H1 (cell line): ENCODE measurements around the gene CYTL1. TPM values are rescaled to one million over a fixed set of nuclear protein-coding genes. Genes with fewer than 3 reads are reported as not detected.

Experiments used
- CTCF ChIA-PET: fragments of 300-600 bp; sonication (Branson Sonifier 250); formaldehyde crosslinking; loops from one replicate; lab custom pipeline; 2021; ENCODE audit not compliant: partially characterized antibody; lab: Charles Lee
- POLR2A ChIA-PET: fragments of 300-600 bp; sonication (Branson Sonifier 250); formaldehyde crosslinking; loops from one replicate; lab custom pipeline; 2021; ENCODE audit warnings: inconsistent platforms; ENCODE audit not compliant: partially characterized antibody; lab: Charles Lee
- DNase-seq, 2 experiments: peaks; one replicate each; pipeline versions ENCODE4 v3.0.0 to v3.0.0-alpha.2; 2010 to 2022; ENCODE audit warnings: low spot score in 2 of 2, low read depth in 1 of 2, mixed read lengths in 1 of 2
- FAIRE-seq: peaks from 2 replicates; lab custom pipeline; 2011; peaks lifted over from hg19 to GRCh38; lab: Jason Lieb, UNC
- H2AFZ ChIP-seq: 2 replicates; pipeline ENCODE4 v1.8.1; 2012; ENCODE audit warnings: low read length, inconsistent platforms
- H2AK5ac ChIP-seq: 2 replicates; pipeline ENCODE4 v1.6.1; 2013; ENCODE audit warnings: low read depth, low read length
- H2BK120ac ChIP-seq: replicated peaks from 2 replicates; pipeline ENCODE3; 2013; ENCODE audit warnings: low read depth, low read length, inconsistent platforms
- H2BK12ac ChIP-seq: 2 replicates; pipeline ENCODE4 v1.6.1; 2013; ENCODE audit warnings: low read depth, low read length
- H2BK15ac ChIP-seq: 2 replicates; pipeline ENCODE4 v1.6.1; 2013; ENCODE audit warnings: low read length
- H2BK20ac ChIP-seq: 2 replicates; pipeline ENCODE4 v1.6.1; 2013; ENCODE audit warnings: low read length
- H2BK5ac ChIP-seq: 2 replicates; pipeline ENCODE4 v1.6.1; 2013; ENCODE audit warnings: low read depth, low read length
- H3K14ac ChIP-seq: 2 replicates; pipeline ENCODE4 v1.6.1; 2013; ENCODE audit warnings: inconsistent platforms; ENCODE audit not compliant: insufficient read length
- H3K18ac ChIP-seq: 2 replicates; pipeline ENCODE4 v1.6.1; 2013; ENCODE audit warnings: low read length; ENCODE audit errors: extremely low read depth
- H3K23ac ChIP-seq: 2 replicates; pipeline ENCODE4 v1.6.1; 2013; ENCODE audit warnings: inconsistent platforms; ENCODE audit not compliant: insufficient read length
- H3K23me2 ChIP-seq: 2 replicates; pipeline ENCODE4 v1.6.1; 2013; ENCODE audit warnings: low read depth, low read length
- H3K27ac ChIP-seq: 2 replicates; pipeline ENCODE4 v1.6.1; 2011; ENCODE audit warnings: low read depth, low read length, inconsistent platforms
- H3K27me3 ChIP-seq, 4 experiments: replicated peaks in 1 of 4; 1 replicate in 1 of 4; 2 replicates in 3 of 4; pipeline versions ENCODE4 v1.6.1 to v1.8.1; 2011 to 2013; ENCODE audit warnings: low read length in 3 of 4, mild to moderate bottlenecking in 3 of 4, inconsistent platforms in 2 of 4, mixed read lengths in 2 of 4, moderate library complexity in 1 of 4; ENCODE audit not compliant: control insufficient read depth in 3 of 4, insufficient read depth in 3 of 4; ENCODE audit errors: extremely low read depth in 1 of 4
- H3K36me3 ChIP-seq, 4 experiments: 2 replicates each; pipeline versions ENCODE4 v1.6.1 to v1.8.1; 2011 to 2013; ENCODE audit warnings: mild to moderate bottlenecking in 4 of 4, low read length in 3 of 4, moderate library complexity in 2 of 4, control low read depth in 1 of 4, inconsistent platforms in 1 of 4; ENCODE audit not compliant: insufficient read depth in 4 of 4, control insufficient read depth in 2 of 4
- H3K4ac ChIP-seq: replicated peaks from 2 replicates; pipeline ENCODE3; 2013; ENCODE audit warnings: low read length, low read depth, mixed read lengths, inconsistent platforms; ENCODE audit not compliant: insufficient read length
- H3K4me1 ChIP-seq, 4 experiments: replicated peaks in 1 of 4; 1 replicate in 1 of 4; 2 replicates in 3 of 4; pipeline versions ENCODE4 v1.6.1 to v1.8.1; 2011 to 2013; ENCODE audit warnings: low read length in 3 of 4, inconsistent platforms in 2 of 4, mixed read lengths in 1 of 4; ENCODE audit not compliant: insufficient read depth in 4 of 4, control insufficient read depth in 3 of 4
- H3K4me2 ChIP-seq, 2 experiments: 2 replicates each; pipeline versions ENCODE4 v1.6.1 to v1.8.1; 2011 to 2013; ENCODE audit warnings: low read depth in 2 of 2, low read length in 2 of 2, control low read depth in 1 of 2, inconsistent platforms in 1 of 2, mild to moderate bottlenecking in 1 of 2; ENCODE audit not compliant: insufficient read depth in 1 of 2
- H3K4me3 ChIP-seq, 4 experiments: fragments of 200-600, 300-600 bp in 1 of 4; sonication (generic), shearing (Covaris generic), sonication (Bioruptor Twin) in 1 of 4; 2 replicates each; pipeline versions ENCODE4 v1.5.1 to v1.8.1; 2011 to 2016; ENCODE audit warnings: low read length in 4 of 4, low read depth in 3 of 4, control low read depth in 2 of 4, inconsistent platforms in 2 of 4, mild to moderate bottlenecking in 2 of 4, mixed read lengths in 1 of 4, moderate library complexity in 1 of 4; ENCODE audit not compliant: insufficient read depth in 2 of 4; ENCODE audit errors: extremely low read depth in 1 of 4
- H3K56ac ChIP-seq: replicated peaks from 2 replicates; pipeline ENCODE3; 2013; ENCODE audit warnings: low read depth, mild to moderate bottlenecking, mixed read lengths, low read length, inconsistent platforms; ENCODE audit not compliant: insufficient read length
- H3K79me1 ChIP-seq: 2 replicates; pipeline ENCODE4 v1.6.1; 2013; ENCODE audit warnings: low read depth, low read length, control low read depth
- H3K79me2 ChIP-seq, 2 experiments: 2 replicates each; pipeline versions ENCODE4 v1.6.1 to v1.8.1; 2012 to 2013; ENCODE audit warnings: low read length in 2 of 2, mild to moderate bottlenecking in 2 of 2, inconsistent platforms in 1 of 2; ENCODE audit not compliant: insufficient read depth in 2 of 2, control insufficient read depth in 1 of 2
- H3K9ac ChIP-seq, 4 experiments: replicated peaks in 1 of 4; 1 replicate in 1 of 4; 2 replicates in 3 of 4; pipeline versions ENCODE4 v1.6.1 to v1.8.1; 2011 to 2013; ENCODE audit warnings: low read depth in 3 of 4, low read length in 3 of 4, control low read depth in 2 of 4, mild to moderate bottlenecking in 2 of 4, moderate library complexity in 2 of 4, inconsistent platforms in 1 of 4; ENCODE audit errors: extremely low read depth in 1 of 4
- H3K9me3 ChIP-seq, 2 experiments: 2 replicates each; pipeline versions ENCODE4 v1.6.1 to v1.8.1; 2012 to 2013; ENCODE audit warnings: mild to moderate bottlenecking in 2 of 2, moderate library complexity in 2 of 2, control low read depth in 1 of 2, inconsistent platforms in 1 of 2, low read depth in 1 of 2, low read length in 1 of 2, mixed read lengths in 1 of 2; ENCODE audit not compliant: insufficient read depth in 2 of 2
- H4K20me1 ChIP-seq, 2 experiments: replicated peaks in 1 of 2; 2 replicates each; pipeline versions ENCODE3 to v1.8.1; 2011 to 2013; ENCODE audit warnings: inconsistent platforms in 2 of 2, low read length in 2 of 2, mild to moderate bottlenecking in 1 of 2; ENCODE audit not compliant: insufficient read depth in 2 of 2, control insufficient read depth in 1 of 2
- H4K5ac ChIP-seq: 2 replicates; pipeline ENCODE4 v1.6.1; 2013; ENCODE audit warnings: low read length, low read depth, mixed read lengths, inconsistent platforms; ENCODE audit not compliant: insufficient read length
- H4K8ac ChIP-seq: 2 replicates; pipeline ENCODE4 v1.8.0; 2013; ENCODE audit warnings: mild to moderate bottlenecking, moderate library complexity, low read length, inconsistent platforms; ENCODE audit not compliant: insufficient read depth; ENCODE audit errors: extremely low read depth
- H4K91ac ChIP-seq: replicated peaks from 2 replicates; pipeline ENCODE3; 2013; ENCODE audit warnings: low read length, mixed read lengths, inconsistent platforms; ENCODE audit not compliant: insufficient read length
- BACH1 ChIP-seq: IDR thresholded peaks from 2 replicates; pipeline ENCODE4 v1.6.1; 2012; ENCODE audit warnings: low read length, improper control_type of control experiment
- CBX8 ChIP-seq: fragments of 300-800, 300-1000 bp; sonication (generic); IDR thresholded peaks from 2 replicates; pipeline ENCODE4 v1.7.1; 2016; ENCODE audit warnings: low read depth, low read length, borderline replicate concordance
- E2F6 ChIP-seq: IDR thresholded peaks from 2 replicates; pipeline ENCODE4 v1.6.1; 2012; ENCODE audit warnings: inconsistent platforms
- EZH2 ChIP-seq: fragments of 200-600 bp; sonication (generic); IDR thresholded peaks from 2 replicates; pipeline ENCODE4 v1.7.1; 2012; ENCODE audit warnings: low read depth, mild to moderate bottlenecking, moderate library complexity, low read length, inconsistent platforms; ENCODE audit not compliant: severe bottlenecking
- MAX ChIP-seq: IDR thresholded peaks from 2 replicates; pipeline ENCODE4 v1.6.1; 2012; ENCODE audit warnings: inconsistent platforms
- NRF1 ChIP-seq: IDR thresholded peaks from 2 replicates; pipeline ENCODE4 v1.6.1; 2011; ENCODE audit warnings: mild to moderate bottlenecking, low read depth, low read length, improper control_type of control experiment
- RBBP5 ChIP-seq: IDR thresholded peaks from 2 replicates; pipeline ENCODE4 v1.7.1; 2012; ENCODE audit warnings: low read depth, mild to moderate bottlenecking, inconsistent platforms, low read length, moderate library complexity, borderline replicate concordance
- SIN3A ChIP-seq, 2 experiments: IDR thresholded peaks in 1 of 2; conservative IDR thresholded peaks in 1 of 2; 2 replicates each; pipeline ENCODE4 v1.6.1; 2011 to 2012; ENCODE audit warnings: low read length in 2 of 2, improper control_type of control experiment in 1 of 2, low read depth in 1 of 2, mild to moderate bottlenecking in 1 of 2
- SIX5 ChIP-seq: IDR thresholded peaks from 2 replicates; pipeline ENCODE4 v1.6.1; 2011; ENCODE audit warnings: mild to moderate bottlenecking, low read depth, low read length
- SP1 ChIP-seq: IDR thresholded peaks from 2 replicates; pipeline ENCODE4 v1.6.1; 2011; ENCODE audit warnings: low read depth, low read length
- SP4 ChIP-seq: IDR thresholded peaks from 2 replicates; pipeline ENCODE4 v1.6.1; 2012; ENCODE audit warnings: low read length, inconsistent platforms
- SUZ12 ChIP-seq: fragments of 200-600 bp; sonication (generic); IDR thresholded peaks from 2 replicates; pipeline ENCODE4 v1.6.1; 2012; ENCODE audit warnings: mild to moderate bottlenecking, inconsistent platforms, low read length, moderate library complexity, mixed read lengths
- TBP ChIP-seq: IDR thresholded peaks from 2 replicates; pipeline ENCODE4 v1.6.1; 2011; ENCODE audit warnings: low read depth, low read length, improper control_type of control experiment
- YY1 ChIP-seq: IDR thresholded peaks from 2 replicates; pipeline ENCODE4 v1.6.1; 2011; ENCODE audit warnings: low read depth, mild to moderate bottlenecking, low read length
- WGBS, 2 experiments: shearing (Covaris generic) in 1 of 2; methylation state at CpG; one replicate each; pipeline versions ENCODE4 v1.1.6 to v1.1.7; 2013 to 2015; ENCODE audit warnings: low lambda C conversion rate in 2 of 2, mixed read lengths in 2 of 2, inconsistent platforms in 1 of 2, low coverage in 1 of 2, missing lambda C conversion rate in 1 of 2; ENCODE audit not compliant: insufficient replicate concordance in 2 of 2, insufficient coverage in 1 of 2, insufficient read length in 1 of 2; ENCODE audit errors: extremely low coverage in 1 of 2, missing lambda C conversion rate in 1 of 2; 5-methylcytosine and 5-hydroxymethylcytosine counted together
- polyA plus RNA-seq, 7 experiments: library from polyadenylated mRNA; depleted of rRNA in 3 of 7; stranded (reverse) in 5 of 7; unstranded in 2 of 7; fragments of >200 nt in 5 of 7; fragments of 200-250 nt in 2 of 7; gene quantifications; 1 replicate in 5 of 7; 2 replicates in 1 of 7; 4 replicates in 1 of 7; pipeline versions ENCODE4 v1.2.1 to v1.2.3, GENCODE V29; 2011 to 2013; ENCODE audit warnings: missing spikeins in 2 of 7, mixed read lengths in 2 of 7
- total RNA-seq: library from RNA; stranded (reverse); fragmentation: NEBNext Ultra II Directional; extraction: Animal tissue kit (Norgen Biotek cat#: 25700); gene quantifications from 2 replicates; pipeline ENCODE4 v1.2.1, GENCODE V29; 2021

The CYTL1 gene
- total and polyA plus RNA-seq, 2 of the 8 experiments (the other 6 are each of a cell fraction or from before 2014, with no cell fraction given) = 8.6 to 9.8 TPM

- 93% methylated on average over 3 of the region's 3 CpGs; no CpG with 5 or more reads in 1 of the 2 experiments for WGBS, 2 experiments
- H2BK120ac ChIP-seq = no peak overlapping the region
- TF ChIP-seq CBX8 (no peak), SIX5 (no peak), E2F6 (no peak), EZH2 (no peak), SP1 (no peak), BACH1 (no peak), SIN3A (conservative IDR thresholded peaks at IDR 0.05 in 1 of 2, IDR thresholded peaks at IDR 0.05 in 1 of 2; ENCODE audit: low read depth in 1 of 2, low read length in 2 of 2) (no peak), SP4 (no peak), RBBP5 (no peak), YY1 (no peak), TBP (no peak), MAX (no peak), SUZ12 (no peak), NRF1 (no peak)
These were observed 37.8 kb downstream of the CYTL1 start for GRCh38 chr4:4981427-4981826.

More at GRCh38 chr4:4981427-4981826, 37.8 kb downstream of the CYTL1 start:
- Histone ChIP-seq H3K23me2 (peaks cover 2% of the 10 kb centered on the region; the same call in 1 of the 2 replicates), H3K79me1 (no peaks in the 10 kb centered on the region), H2AK5ac (no peak overlapping the region), H3K4me3 (no peak overlapping the region), H2BK12ac (no peak overlapping the region), H3K4ac (no peak overlapping the region), H3K79me2 (no peaks in the 10 kb centered on the region), H4K91ac (no peak overlapping the region), H3K4me2 (no peak overlapping the region), H3K23ac (no peak overlapping the region), H3K9ac (no peak overlapping the region), H3K27ac (no peak overlapping the region), H3K36me3 (no peaks in the 10 kb centered on the region), H3K27me3 (no peaks in the 10 kb centered on the region), H3K4me1 (no peaks in the 10 kb centered on the region), H3K14ac (no peak overlapping the region), H3K9me3 (peaks cover 0 to 12% of the 10 kb centered on the region in 2 experiments; a peak in 2 of 4 replicates), H2BK5ac (no peak overlapping the region), H2BK20ac (no peak overlapping the region), H2BK15ac (no peak overlapping the region), H4K20me1 (no peaks in the 10 kb centered on the region), H3K56ac (no peak overlapping the region), H2AFZ (no peak overlapping the region), H3K18ac (no peak overlapping the region), H4K8ac (no peak overlapping the region), H4K5ac (no peak overlapping the region)
- CTCF ChIA-PET = interaction anchor here (0.6 kb wide), 1 partner anchor 768 kb away, joined by 3 read pairs; no protein-coding TSS in a partner anchor
- POLR2A ChIA-PET = no interaction called here
- DNase-seq (no peak), FAIRE-seq (no peak)
